ENCODE data around the gene SREK1IP1. TPM values are rescaled to one million over a fixed set of nuclear protein-coding genes. Genes with fewer than 3 reads are reported as not detected.

Gene SREK1IP1
- total RNA-seq, 1 experiment from 2014 or later: 21.9 TPM

DNA sequence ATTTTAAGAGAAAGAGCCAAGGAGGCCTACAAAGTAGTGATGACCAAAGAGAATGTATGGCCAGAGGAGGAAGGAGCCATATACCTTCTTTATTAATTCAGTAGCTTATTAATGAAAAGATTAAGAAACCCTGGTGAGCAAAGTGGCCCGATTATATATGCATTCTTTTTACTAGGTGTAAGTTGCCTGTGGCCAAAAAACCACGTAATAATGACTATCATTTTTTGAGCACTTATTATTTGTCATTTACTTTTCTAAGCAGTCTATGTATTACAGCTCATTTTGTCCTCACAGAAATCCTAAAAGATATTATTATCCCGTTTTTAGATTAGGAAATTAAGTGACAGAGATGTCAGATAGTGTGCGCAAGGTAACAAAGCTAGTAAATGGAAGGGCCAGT is 3.2 kb upstream of the SREK1IP1 start:
- no TSS peak for BruUV-seq (replicated peaks)
- Histone ChIP-seq H3K9me3 (no peaks in the 10 kb centered on the region), H3K4me3 (ENCODE audit: low read depth, low read length) (no peak overlapping the region), H3K27me3 (replicated peaks; ENCODE audit: control insufficient read depth, insufficient read depth, low read length) (no peaks in the 10 kb centered on the region), H3K4me1 (peaks cover 6% of the 10 kb centered on the region), H3K36me3 (ENCODE audit: control insufficient read depth, insufficient read depth, low read length) (no peaks in the 10 kb centered on the region)
- TF ChIP-seq, protein P1, sequence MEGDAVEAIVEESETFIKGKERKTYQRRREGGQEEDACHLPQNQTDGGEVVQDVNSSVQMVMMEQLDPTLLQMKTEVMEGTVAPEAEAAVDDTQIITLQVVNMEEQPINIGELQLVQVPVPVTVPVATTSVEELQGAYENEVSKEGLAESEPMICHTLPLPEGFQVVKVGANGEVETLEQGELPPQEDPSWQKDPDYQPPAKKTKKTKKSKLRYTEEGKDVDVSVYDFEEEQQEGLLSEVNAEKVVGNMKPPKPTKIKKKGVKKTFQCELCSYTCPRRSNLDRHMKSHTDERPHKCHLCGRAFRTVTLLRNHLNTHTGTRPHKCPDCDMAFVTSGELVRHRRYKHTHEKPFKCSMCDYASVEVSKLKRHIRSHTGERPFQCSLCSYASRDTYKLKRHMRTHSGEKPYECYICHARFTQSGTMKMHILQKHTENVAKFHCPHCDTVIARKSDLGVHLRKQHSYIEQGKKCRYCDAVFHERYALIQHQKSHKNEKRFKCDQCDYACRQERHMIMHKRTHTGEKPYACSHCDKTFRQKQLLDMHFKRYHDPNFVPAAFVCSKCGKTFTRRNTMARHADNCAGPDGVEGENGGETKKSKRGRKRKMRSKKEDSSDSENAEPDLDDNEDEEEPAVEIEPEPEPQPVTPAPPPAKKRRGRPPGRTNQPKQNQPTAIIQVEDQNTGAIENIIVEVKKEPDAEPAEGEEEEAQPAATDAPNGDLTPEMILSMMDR (IDR thresholded peaks at IDR 0.05; ENCODE audit: insufficient read depth in 1 of 2, low read depth in 1 of 2, low read length in 1 of 2, severe bottlenecking in 1 of 2, unreplicated experiment in 1 of 2): no peak
- H3K9me3 Mint-ChIP-seq (ENCODE audit: unreplicated experiment): no peaks in the 10 kb centered on the region
- no peak for DNase-seq
- H3K4me3 Mint-ChIP-seq (ENCODE audit: unreplicated experiment): no peak overlapping the region
- H3K36me3 Mint-ChIP-seq (ENCODE audit: insufficient read depth, unreplicated experiment): peaks cover 6% of the 10 kb centered on the region
- POLR2A ChIA-PET: no interaction called here
- H3K27me3 Mint-ChIP-seq (ENCODE audit: insufficient read depth, unreplicated experiment): no peaks in the 10 kb centered on the region
- CTCF ChIA-PET: no interaction called here
- intact Hi-C loops (cut with micrococcal nuclease; ENCODE audit: unreplicated experiment): no loop called here
- H3K27ac Mint-ChIP-seq (ENCODE audit: unreplicated experiment): no peak overlapping the region
- H3K4me1 Mint-ChIP-seq (ENCODE audit: low read depth, unreplicated experiment): peaks cover 20% of the 10 kb centered on the region

DNA sequence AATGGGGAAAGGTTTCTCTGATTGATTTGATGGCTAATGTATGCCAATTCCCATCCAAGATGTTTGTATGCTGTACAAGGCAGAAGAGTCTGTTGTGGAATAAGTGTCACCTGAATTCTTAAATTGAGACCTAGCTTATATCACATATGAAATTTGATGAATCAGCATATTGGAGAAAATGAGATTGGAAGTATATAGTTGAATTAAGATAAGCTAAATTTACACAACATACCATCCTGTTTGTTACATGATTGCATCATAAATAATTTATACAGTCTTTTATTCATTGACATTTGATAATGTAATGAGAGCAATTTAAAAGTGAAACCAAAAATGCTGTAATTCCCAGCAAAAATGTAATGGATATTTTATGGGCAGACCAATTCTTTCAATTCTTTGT is 1.4 kb upstream of the SREK1IP1 start:
- Mint-ChIP-seq H3K27me3 (ENCODE audit: insufficient read depth, unreplicated experiment) (no peaks in the 10 kb centered on the region), H3K4me3 (ENCODE audit: unreplicated experiment) (peak overlapping the region; percentile 91), H3K27ac (ENCODE audit: unreplicated experiment) (no peak overlapping the region), H3K4me1 (ENCODE audit: low read depth, unreplicated experiment) (peaks cover 28% of the 10 kb centered on the region), H3K36me3 (ENCODE audit: insufficient read depth, unreplicated experiment) (peaks cover 6% of the 10 kb centered on the region), H3K9me3 (ENCODE audit: unreplicated experiment) (no peaks in the 10 kb centered on the region)
- Histone ChIP-seq H3K4me1 (peaks cover 11% of the 10 kb centered on the region), H3K4me3 (ENCODE audit: low read depth, low read length) (peak overlapping the region; percentile 82), H3K36me3 (ENCODE audit: control insufficient read depth, insufficient read depth, low read length) (no peaks in the 10 kb centered on the region; the same call in 1 of the 2 replicates), H3K27me3 (replicated peaks; ENCODE audit: control insufficient read depth, insufficient read depth, low read length) (no peaks in the 10 kb centered on the region), H3K9me3 (no peaks in the 10 kb centered on the region)
- intact Hi-C loops (cut with micrococcal nuclease; ENCODE audit: unreplicated experiment): loop anchor here (5.0 kb wide), 2 partner anchors 118 to 133 kb away; no protein-coding TSS in a partner anchor
- POLR2A ChIA-PET: no interaction called here
- no peak for DNase-seq
- BruUV-seq (replicated peaks): no TSS peak
- TF ChIP-seq, protein P1 (IDR thresholded peaks at IDR 0.05; ENCODE audit: insufficient read depth in 1 of 2, low read depth in 1 of 2, low read length in 1 of 2, severe bottlenecking in 1 of 2, unreplicated experiment in 1 of 2): no peak
- CTCF ChIA-PET: no interaction called here

DNA sequence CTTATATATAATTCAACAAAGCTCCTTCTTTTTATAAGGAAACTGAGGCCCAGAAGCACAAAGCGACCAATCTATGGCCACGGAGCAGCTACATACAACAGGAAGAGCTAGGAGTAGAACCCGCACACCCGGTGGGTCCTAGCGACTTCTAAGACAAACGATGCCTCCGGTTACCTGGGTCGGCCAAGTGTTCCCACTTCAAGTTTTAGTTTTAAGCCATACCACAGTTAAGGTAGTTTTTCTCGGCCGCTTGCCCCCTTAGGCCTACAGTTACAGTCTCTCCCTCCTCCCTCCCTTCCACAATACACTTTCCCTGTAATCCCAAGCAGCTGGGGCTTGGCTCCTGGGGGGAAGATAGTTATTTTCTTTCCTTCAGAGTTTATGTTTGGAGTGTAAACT is 533 bp downstream of the SREK1IP1 start:
- peaks cover 11% of the 10 kb centered on the region for H3K4me1 ChIP-seq
- no peaks in the 10 kb centered on the region; the same call in 1 of the 2 replicates for H3K36me3 ChIP-seq (ENCODE audit: control insufficient read depth, insufficient read depth, low read length)
- intact Hi-C loops (cut with micrococcal nuclease; ENCODE audit: unreplicated experiment): loop anchor here (5.0 kb wide), 2 partner anchors 116 to 131 kb away; no protein-coding TSS in a partner anchor
- H3K4me3 Mint-ChIP-seq (ENCODE audit: unreplicated experiment): peak overlapping the region; percentile 91
- H3K27ac Mint-ChIP-seq (ENCODE audit: unreplicated experiment): peak overlapping the region; percentile 100
- no peaks in the 10 kb centered on the region for H3K9me3 ChIP-seq
- CTCF ChIA-PET: interaction anchor here (0.9 kb wide), 1 partner anchor 19 kb away, joined by 3 read pairs; no protein-coding TSS in a partner anchor
- H3K4me3 ChIP-seq (ENCODE audit: low read depth, low read length): peak overlapping the region; percentile 82
- H3K27me3 Mint-ChIP-seq (ENCODE audit: insufficient read depth, unreplicated experiment): no peaks in the 10 kb centered on the region
- H3K4me1 Mint-ChIP-seq (ENCODE audit: low read depth, unreplicated experiment): peaks cover 28% of the 10 kb centered on the region
- no peaks in the 10 kb centered on the region for H3K27me3 ChIP-seq (replicated peaks; ENCODE audit: control insufficient read depth, insufficient read depth, low read length)
- BruUV-seq (replicated peaks): TSS peak; percentile 59
- POLR2A ChIA-PET: no interaction called here
- no peak for DNase-seq
- TF ChIP-seq, protein P1 (IDR thresholded peaks at IDR 0.05; ENCODE audit: insufficient read depth in 1 of 2, low read depth in 1 of 2, low read length in 1 of 2, severe bottlenecking in 1 of 2, unreplicated experiment in 1 of 2): no peak
- no peaks in the 10 kb centered on the region for H3K9me3 Mint-ChIP-seq (ENCODE audit: unreplicated experiment)
- H3K36me3 Mint-ChIP-seq (ENCODE audit: insufficient read depth, unreplicated experiment): peaks cover 11% of the 10 kb centered on the region

Data from Caco-2 (cell line).